ENCODE measurements around the gene MN1. TPM values are rescaled to one million over a fixed set of nuclear protein-coding genes. Genes with fewer than 3 reads are reported as not detected.

MN1 gene
- total RNA-seq: 2.6 and 2.9 TPM in 2 replicates

GRCh38 chr22:27801616-27802345 lies at the start of gene MN1:
MN1 (minus strand) TSS chr22:27801756; CDS start chr22:27800543, 1,213 bp downstream.

Other genes starting within 250 kb of the MN1 start
- 20.0 and 20.7 TPM in 2 replicates for gene PITPNB, start 117.5 kb upstream of the MN1 start, total RNA-seq

Data from tracheal epithelial cell (primary cell).